Measurements from ENCODE around the gene PRPF6. TPM values are rescaled to one million over a fixed set of nuclear protein-coding genes. Genes with fewer than 3 reads are reported as not detected.

The PRPF6 gene, protein sequence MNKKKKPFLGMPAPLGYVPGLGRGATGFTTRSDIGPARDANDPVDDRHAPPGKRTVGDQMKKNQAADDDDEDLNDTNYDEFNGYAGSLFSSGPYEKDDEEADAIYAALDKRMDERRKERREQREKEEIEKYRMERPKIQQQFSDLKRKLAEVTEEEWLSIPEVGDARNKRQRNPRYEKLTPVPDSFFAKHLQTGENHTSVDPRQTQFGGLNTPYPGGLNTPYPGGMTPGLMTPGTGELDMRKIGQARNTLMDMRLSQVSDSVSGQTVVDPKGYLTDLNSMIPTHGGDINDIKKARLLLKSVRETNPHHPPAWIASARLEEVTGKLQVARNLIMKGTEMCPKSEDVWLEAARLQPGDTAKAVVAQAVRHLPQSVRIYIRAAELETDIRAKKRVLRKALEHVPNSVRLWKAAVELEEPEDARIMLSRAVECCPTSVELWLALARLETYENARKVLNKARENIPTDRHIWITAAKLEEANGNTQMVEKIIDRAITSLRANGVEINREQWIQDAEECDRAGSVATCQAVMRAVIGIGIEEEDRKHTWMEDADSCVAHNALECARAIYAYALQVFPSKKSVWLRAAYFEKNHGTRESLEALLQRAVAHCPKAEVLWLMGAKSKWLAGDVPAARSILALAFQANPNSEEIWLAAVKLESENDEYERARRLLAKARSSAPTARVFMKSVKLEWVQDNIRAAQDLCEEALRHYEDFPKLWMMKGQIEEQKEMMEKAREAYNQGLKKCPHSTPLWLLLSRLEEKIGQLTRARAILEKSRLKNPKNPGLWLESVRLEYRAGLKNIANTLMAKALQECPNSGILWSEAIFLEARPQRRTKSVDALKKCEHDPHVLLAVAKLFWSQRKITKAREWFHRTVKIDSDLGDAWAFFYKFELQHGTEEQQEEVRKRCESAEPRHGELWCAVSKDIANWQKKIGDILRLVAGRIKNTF
- 46.8 TPM for total RNA-seq
- long read RNA-seq, transcript PRPF6-201 (21 exons, 3,044 nt) = major isoform, 222 of 292 reads
- long read RNA-seq, partial matches to known transcripts = 40 of 292 reads
- long read RNA-seq, other reads (novel, unspliced or antisense) = 30 of 292 reads

DNA sequence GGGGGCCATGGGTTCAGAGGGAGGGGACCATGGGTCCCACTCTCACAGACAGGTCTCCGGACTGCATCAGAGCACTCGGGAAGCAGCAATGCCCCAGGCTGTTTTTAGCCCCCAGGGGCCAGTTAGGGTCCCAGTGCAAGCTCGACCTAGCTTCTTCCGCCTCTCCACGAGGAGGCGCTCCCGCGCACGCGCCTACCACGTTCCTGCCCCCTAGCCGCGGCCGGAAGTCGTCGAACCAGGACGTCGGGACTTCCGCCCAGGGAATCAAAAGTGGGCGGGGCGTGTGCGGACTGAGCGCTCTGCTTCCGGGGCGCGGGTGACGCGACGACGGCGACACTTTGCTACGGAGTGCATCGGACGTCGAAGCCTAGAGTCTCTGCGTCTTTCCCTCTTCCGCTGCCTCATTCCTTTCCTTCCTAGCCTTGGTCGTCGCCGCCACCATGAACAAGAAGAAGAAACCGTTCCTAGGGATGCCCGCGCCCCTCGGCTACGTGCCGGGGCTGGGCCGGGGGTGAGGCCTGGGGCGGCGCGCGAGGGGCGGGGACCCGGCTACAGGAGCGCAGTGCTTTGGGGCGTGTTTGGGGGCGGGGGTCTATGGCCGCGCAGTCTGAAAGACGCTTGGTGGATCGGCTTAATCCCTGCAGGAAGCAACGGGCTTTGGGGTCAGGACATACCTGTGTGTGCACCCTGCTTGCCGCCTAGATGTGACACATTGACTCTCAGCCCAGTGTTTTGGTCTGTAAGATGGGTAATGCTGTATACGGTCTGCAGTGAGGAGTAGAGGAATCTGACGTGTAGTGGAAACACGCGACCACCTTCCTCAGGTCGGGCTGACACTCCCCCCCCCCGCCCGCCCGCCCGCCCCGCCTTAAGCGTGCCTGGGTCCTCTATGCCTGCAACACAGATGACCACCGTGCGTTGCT lies at the start of gene PRPF6:
PRPF6 (plus strand) TSS at position 327 of the 923 bp plus-strand sequence; CDS start at position 441, 114 bp downstream.
- H3K27ac ChIP-seq (replicated peaks) = peak within 1 kb of the TSS; percentile 91
- TF ChIP-seq, protein P1, sequence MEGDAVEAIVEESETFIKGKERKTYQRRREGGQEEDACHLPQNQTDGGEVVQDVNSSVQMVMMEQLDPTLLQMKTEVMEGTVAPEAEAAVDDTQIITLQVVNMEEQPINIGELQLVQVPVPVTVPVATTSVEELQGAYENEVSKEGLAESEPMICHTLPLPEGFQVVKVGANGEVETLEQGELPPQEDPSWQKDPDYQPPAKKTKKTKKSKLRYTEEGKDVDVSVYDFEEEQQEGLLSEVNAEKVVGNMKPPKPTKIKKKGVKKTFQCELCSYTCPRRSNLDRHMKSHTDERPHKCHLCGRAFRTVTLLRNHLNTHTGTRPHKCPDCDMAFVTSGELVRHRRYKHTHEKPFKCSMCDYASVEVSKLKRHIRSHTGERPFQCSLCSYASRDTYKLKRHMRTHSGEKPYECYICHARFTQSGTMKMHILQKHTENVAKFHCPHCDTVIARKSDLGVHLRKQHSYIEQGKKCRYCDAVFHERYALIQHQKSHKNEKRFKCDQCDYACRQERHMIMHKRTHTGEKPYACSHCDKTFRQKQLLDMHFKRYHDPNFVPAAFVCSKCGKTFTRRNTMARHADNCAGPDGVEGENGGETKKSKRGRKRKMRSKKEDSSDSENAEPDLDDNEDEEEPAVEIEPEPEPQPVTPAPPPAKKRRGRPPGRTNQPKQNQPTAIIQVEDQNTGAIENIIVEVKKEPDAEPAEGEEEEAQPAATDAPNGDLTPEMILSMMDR (IDR thresholded peaks at IDR 0.05; ENCODE audit: borderline replicate concordance) = peak; percentile 87
- no peaks in the 10 kb centered on the region for H3K27me3 ChIP-seq (ENCODE audit: low read depth)
- peak; percentile 94 for DNase-seq
- H3K36me3 ChIP-seq = peaks cover 31% of the 10 kb centered on the region
- H3K4me3 ChIP-seq = peak within 1 kb of the TSS; percentile 96
- intact Hi-C loops (cut with micrococcal nuclease) = no loop called here
- H3K9me3 ChIP-seq (replicated peaks) = no peaks in the 10 kb centered on the region
- peaks cover 52% of the 10 kb centered on the region for H3K4me1 ChIP-seq

DNA sequence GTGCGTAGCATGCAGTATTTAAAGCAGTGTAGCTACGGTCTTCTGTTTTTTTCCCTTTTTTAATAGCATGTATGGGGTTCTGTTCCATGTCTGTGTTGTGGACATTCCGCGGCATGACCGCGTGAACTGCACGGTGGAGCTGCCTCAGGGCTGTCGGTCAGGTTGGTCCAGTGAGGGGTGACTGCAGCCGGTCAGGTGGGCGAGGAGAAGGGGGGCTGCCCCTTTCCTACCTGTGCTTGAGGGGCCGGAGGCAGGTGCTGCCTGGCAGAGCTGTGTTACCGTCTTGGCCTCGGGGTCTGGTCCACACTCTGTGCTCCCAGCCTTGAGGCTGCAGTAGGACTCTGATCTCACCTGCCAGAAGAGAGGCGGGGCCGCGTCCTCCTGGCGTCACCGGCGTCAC lies 49.2 kb upstream of the PRPF6 start:
- Histone ChIP-seq H3K4me3 (no peak overlapping the region), H3K36me3 (peaks cover 73% of the 10 kb centered on the region), H3K9me3 (replicated peaks) (no peaks in the 10 kb centered on the region), H3K27me3 (ENCODE audit: low read depth) (no peaks in the 10 kb centered on the region), H3K4me1 (peaks cover 57% of the 10 kb centered on the region), H3K27ac (replicated peaks) (peak overlapping the region; percentile 83)
- no peak for DNase-seq
- intact Hi-C loops (cut with micrococcal nuclease) = no loop called here
- TF ChIP-seq, protein P1 (IDR thresholded peaks at IDR 0.05; ENCODE audit: borderline replicate concordance) = no peak

DNA sequence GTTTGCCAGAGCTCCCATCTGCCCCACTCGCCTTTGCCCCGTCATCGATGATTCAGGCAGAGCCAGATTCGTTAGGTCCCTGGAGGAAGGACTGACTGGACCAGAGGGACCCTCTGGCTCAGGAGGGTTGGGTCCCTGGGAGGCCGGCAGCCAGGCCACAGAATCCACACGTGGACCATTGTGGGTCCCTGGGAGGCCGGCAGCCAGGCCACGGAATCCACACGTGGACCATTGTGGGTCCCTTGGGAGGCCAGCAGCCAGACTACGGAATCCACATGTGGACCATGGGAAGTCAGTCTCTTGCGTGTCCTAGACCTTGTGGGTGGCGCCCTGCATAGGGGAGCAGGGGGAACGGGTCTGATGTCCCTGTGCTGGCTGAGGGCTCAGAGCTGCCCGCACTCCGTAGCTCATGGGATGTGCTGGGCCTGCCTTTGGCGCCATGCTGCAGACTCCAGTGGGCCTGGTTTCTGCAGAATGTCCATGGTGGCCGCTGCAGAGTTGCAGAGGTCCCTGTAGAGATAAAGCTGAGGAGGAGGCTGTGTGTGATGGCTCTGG lies 48.2 kb upstream of the PRPF6 start:
- intact Hi-C loops (cut with micrococcal nuclease) = no loop called here
- no peaks in the 10 kb centered on the region for H3K27me3 ChIP-seq (ENCODE audit: low read depth)
- TF ChIP-seq, protein P1 (IDR thresholded peaks at IDR 0.05; ENCODE audit: borderline replicate concordance) = no peak
- no peak overlapping the region for H3K4me3 ChIP-seq
- H3K27ac ChIP-seq (replicated peaks) = no peak overlapping the region
- DNase-seq = no peak
- peaks cover 48% of the 10 kb centered on the region for H3K4me1 ChIP-seq
- peaks cover 74% of the 10 kb centered on the region for H3K36me3 ChIP-seq
- no peaks in the 10 kb centered on the region for H3K9me3 ChIP-seq (replicated peaks)

DNA sequence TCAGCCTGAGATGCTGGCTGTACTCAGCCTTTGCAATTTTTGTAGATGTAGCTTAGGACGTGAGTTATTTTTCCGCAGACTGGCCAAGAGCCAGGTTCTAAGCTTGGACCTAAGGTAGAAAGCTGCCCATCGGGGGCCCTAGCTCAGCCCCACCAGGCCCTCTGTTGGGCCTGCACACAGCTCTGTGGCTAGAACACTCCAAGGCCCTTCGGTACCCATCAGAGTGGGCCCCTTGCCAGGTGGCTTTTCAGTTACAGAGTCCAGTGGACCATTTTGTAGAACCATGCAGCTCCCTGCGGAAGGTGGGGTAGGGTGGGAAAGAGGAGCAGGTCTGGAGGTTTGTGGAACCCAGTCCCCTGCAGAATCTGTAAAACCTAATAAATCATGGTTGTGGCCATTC lies 47.3 kb upstream of the PRPF6 start:
- no peak for DNase-seq
- Histone ChIP-seq H3K4me3 (no peak overlapping the region), H3K27ac (replicated peaks) (peak overlapping the region; percentile 4), H3K9me3 (replicated peaks) (no peaks in the 10 kb centered on the region), H3K4me1 (peaks cover 47% of the 10 kb centered on the region), H3K36me3 (peaks cover 74% of the 10 kb centered on the region), H3K27me3 (ENCODE audit: low read depth) (no peaks in the 10 kb centered on the region)
- intact Hi-C loops (cut with micrococcal nuclease) = no loop called here
- TF ChIP-seq, protein P1 (IDR thresholded peaks at IDR 0.05; ENCODE audit: borderline replicate concordance) = no peak

Measured in left ventricle myocardium inferior (tissue), 1 donor.